GM13976 (cell line): ENCODE results near the gene CTBP2.

Experiments used
- DNase-seq: peaks from one replicate; pipeline ENCODE4 v3.0.0; 2012; ENCODE audit warnings: low spot score
- in situ Hi-C: fragments of 300-500 bp; cut with MboI; formaldehyde crosslinking; loops from one replicate; pipeline ENCODE4 v1.12.0; 2022; ENCODE audit warnings: low sequenced_read_pairs, mixed read lengths, inconsistent platforms; ENCODE audit not compliant: unreplicated experiment
- TF ChIP-seq, protein P1 (sequence below): IDR thresholded peaks from 2 replicates; pipeline ENCODE4 v1.5.1; 2012; ENCODE audit warnings: borderline replicate concordance, mild to moderate bottlenecking; ENCODE audit not compliant: insufficient read depth; ENCODE audit errors: extremely low read depth, missing control alignments, control extremely low read depth

Gene CTBP2

DNA sequence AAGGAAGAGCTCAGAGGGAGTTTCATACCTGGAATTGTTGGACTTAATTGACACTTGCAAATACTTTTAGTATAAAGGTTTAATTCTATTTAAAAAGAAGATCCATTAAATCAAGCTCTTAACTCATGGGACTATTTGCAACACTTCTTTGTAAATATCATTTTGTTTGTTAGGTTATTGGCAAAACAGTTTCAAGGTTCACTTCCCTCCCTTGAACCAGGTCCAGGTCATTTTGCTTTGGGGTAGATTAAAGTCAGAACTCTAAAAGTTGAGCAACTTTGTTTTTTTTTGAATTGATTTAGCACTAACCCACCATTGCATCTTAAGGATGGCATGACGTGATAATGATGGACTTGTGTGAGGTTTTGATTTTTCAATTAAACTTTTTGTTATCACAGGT is 172.6 kb downstream of the CTBP2 start:
- in situ Hi-C loops: no loop called here
- no peak for DNase-seq
- TF ChIP-seq, protein P1, sequence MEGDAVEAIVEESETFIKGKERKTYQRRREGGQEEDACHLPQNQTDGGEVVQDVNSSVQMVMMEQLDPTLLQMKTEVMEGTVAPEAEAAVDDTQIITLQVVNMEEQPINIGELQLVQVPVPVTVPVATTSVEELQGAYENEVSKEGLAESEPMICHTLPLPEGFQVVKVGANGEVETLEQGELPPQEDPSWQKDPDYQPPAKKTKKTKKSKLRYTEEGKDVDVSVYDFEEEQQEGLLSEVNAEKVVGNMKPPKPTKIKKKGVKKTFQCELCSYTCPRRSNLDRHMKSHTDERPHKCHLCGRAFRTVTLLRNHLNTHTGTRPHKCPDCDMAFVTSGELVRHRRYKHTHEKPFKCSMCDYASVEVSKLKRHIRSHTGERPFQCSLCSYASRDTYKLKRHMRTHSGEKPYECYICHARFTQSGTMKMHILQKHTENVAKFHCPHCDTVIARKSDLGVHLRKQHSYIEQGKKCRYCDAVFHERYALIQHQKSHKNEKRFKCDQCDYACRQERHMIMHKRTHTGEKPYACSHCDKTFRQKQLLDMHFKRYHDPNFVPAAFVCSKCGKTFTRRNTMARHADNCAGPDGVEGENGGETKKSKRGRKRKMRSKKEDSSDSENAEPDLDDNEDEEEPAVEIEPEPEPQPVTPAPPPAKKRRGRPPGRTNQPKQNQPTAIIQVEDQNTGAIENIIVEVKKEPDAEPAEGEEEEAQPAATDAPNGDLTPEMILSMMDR: no peak

DNA sequence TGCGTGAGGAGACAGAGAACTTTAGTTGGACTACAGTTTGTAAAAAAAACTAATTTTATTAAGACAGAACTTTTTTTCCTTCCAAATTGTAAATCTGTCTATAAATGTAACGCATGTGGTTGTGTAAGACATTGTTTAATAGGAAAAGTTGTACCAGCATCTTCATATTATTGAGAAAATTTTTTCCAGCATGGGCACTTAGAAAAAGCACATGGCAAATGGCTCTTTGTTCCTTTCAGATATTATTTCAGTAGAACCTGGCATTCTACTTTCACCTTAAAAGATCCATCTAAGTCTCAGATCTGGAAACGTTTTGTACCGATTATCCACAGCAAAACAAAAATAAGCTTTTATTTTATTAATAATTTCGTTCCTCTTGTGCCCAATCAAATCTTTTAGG is 175.2 kb downstream of the CTBP2 start:
- DNase-seq: no peak
- in situ Hi-C loops: no loop called here
- TF ChIP-seq, protein P1: no peak

GRCh38 chr10:124984376-124984775 is 176.0 kb downstream of the CTBP2 start:
- no peak for DNase-seq
- in situ Hi-C loops: no loop called here

GRCh38 chr10:124983321-124983720 is 177.0 kb downstream of the CTBP2 start:
- TF ChIP-seq, protein P1: no peak
- no peak for DNase-seq
- in situ Hi-C loops: no loop called here

More at GRCh38 chr10:124984376-124984775, 176.0 kb downstream of the CTBP2 start:
- TF ChIP-seq, protein P1: no peak

- in situ Hi-C loops: no loop called here
- TF ChIP-seq, protein P1: no peak
- DNase-seq: no peak
These were observed 182.0 kb downstream of the CTBP2 start for GRCh38 chr10:124978376-124978725.

- TF ChIP-seq, protein P1: no peak
- in situ Hi-C loops: no loop called here
- DNase-seq: no peak
These were observed 182.6 kb downstream of the CTBP2 start for GRCh38 chr10:124977648-124978375.
